HCT116 (cell line): Measurements from ENCODE around the gene CLSTN1. TPM values are rescaled to one million over a fixed set of nuclear protein-coding genes. Genes with fewer than 3 reads are reported as not detected.

Source experiments
- ATAC-seq: fragments of 200-7000 bp; cut with Tn5 transposase; 2 replicates; pipeline ENCODE4 v1.9.1; 2020; ENCODE audit warnings: mild to moderate bottlenecking, moderate library complexity
- BruUV-seq: library from RNA; stranded (reverse); fragments of 400-500 nt; replicated peaks from 2 replicates; lab custom pipeline; 2021; lab: Mats Ljungman, UMichigan
- CTCF ChIA-PET: fragments of 300-600 bp; sonication (Branson Sonifier 250); formaldehyde crosslinking; loops from one replicate; lab custom pipeline; 2021; ENCODE audit warnings: antibody characterized with exemption; lab: Charles Lee
- POLR2A ChIA-PET: fragments of 300-600, 350-600 bp; sonication (Branson Sonifier 250); formaldehyde crosslinking; loops from one replicate; lab custom pipeline; 2021; ENCODE audit warnings: antibody characterized with exemption; lab: Charles Lee
- RAD21 ChIA-PET, 2 experiments: fragments of 300-600 bp; sonication (Branson Sonifier 250); formaldehyde crosslinking; loops; one replicate each; lab custom pipeline; 2023; ENCODE audit warnings: low total read pairs in 2 of 2; ENCODE audit not compliant: uncharacterized antibody in 2 of 2, unreplicated experiment in 2 of 2, low non-redundant PET in 1 of 2; lab: Charles Lee
- DNase-seq: peaks from one replicate; pipeline ENCODE4 v3.0.0-alpha.2; 2010; ENCODE audit warnings: low read depth, low spot score
- H2AFZ ChIP-seq: fragments of 200-600 bp; shearing (Covaris generic), sonication (generic); 2 replicates; pipeline ENCODE4 v1.6.1; 2017; ENCODE audit warnings: low read depth, mixed run types, mixed read lengths, antibody characterized with exemption, low read length; ENCODE audit not compliant: poor library complexity, severe bottlenecking
- H3K27ac ChIP-seq: 2 replicates; pipeline ENCODE4 v1.5.1; 2012; ENCODE audit warnings: low read depth, low read length
- H3K27me3 ChIP-seq: fragments of 200-600 bp; sonication (generic); 2 replicates; pipeline ENCODE4 v1.6.1; 2016; ENCODE audit warnings: mixed run types, low read length, mixed read lengths; ENCODE audit not compliant: insufficient read depth
- H3K36me3 ChIP-seq, 2 experiments: fragments of 200-500 bp in 1 of 2; fragments of 200-600 bp in 1 of 2; sonication (Bioruptor generic) in 1 of 2; sonication (generic) in 1 of 2; 2 replicates each; pipeline versions ENCODE4 v1.5.1 to v1.6.1; 2014 to 2016; ENCODE audit warnings: low read length in 2 of 2, inconsistent platforms in 1 of 2, mixed read lengths in 1 of 2, mixed run types in 1 of 2; ENCODE audit not compliant: insufficient read depth in 2 of 2, control insufficient read depth in 1 of 2
- H3K4me1 ChIP-seq, 2 experiments: fragments of 200-600 bp in 1 of 2; sonication (generic) in 1 of 2; 2 replicates each; pipeline versions ENCODE4 v1.5.1 to v1.6.1; 2012 to 2017; ENCODE audit warnings: low read length in 2 of 2, inconsistent platforms in 1 of 2, mild to moderate bottlenecking in 1 of 2, mixed read lengths in 1 of 2, mixed run types in 1 of 2, moderate library complexity in 1 of 2; ENCODE audit not compliant: insufficient read depth in 2 of 2, control insufficient read depth in 1 of 2
- H3K4me2 ChIP-seq: fragments of 200-600 bp; sonication (generic); 2 replicates; pipeline ENCODE4 v1.6.1; 2017; ENCODE audit warnings: mixed run types, low read length, mixed read lengths
- H3K4me3 ChIP-seq, 2 experiments: fragments of 200-600 bp in 1 of 2; sonication (generic) in 1 of 2; replicated peaks in 1 of 2; 2 replicates each; pipeline ENCODE4 v1.5.1; 2011 to 2016; ENCODE audit warnings: low read length in 2 of 2, control low read depth in 1 of 2, low read depth in 1 of 2, mild to moderate bottlenecking in 1 of 2, mixed read lengths in 1 of 2, mixed run types in 1 of 2
- H3K79me2 ChIP-seq: fragments of 200-600 bp; sonication (generic); 2 replicates; pipeline ENCODE4 v1.6.1; 2017; ENCODE audit warnings: mild to moderate bottlenecking, mixed run types, low read length, moderate library complexity, mixed read lengths; ENCODE audit not compliant: insufficient read depth
- H3K9ac ChIP-seq: fragments of 200-600 bp; sonication (generic); 2 replicates; pipeline ENCODE4 v1.6.1; 2016; ENCODE audit warnings: low read length, mixed read lengths
- H3K9me2 ChIP-seq: fragments of 200-600 bp; sonication (generic), shearing (Covaris generic); 2 replicates; pipeline ENCODE4 v1.6.1; 2017; ENCODE audit warnings: mixed run types, mild to moderate bottlenecking, moderate library complexity; ENCODE audit not compliant: insufficient read depth
- H3K9me3 ChIP-seq, 2 experiments: fragments of 200-500 bp in 1 of 2; fragments of 200-600 bp in 1 of 2; sonication (Bioruptor generic) in 1 of 2; sonication (generic) in 1 of 2; 2 replicates each; pipeline ENCODE4 v1.6.1; 2014 to 2017; ENCODE audit warnings: low read length in 2 of 2, mixed read lengths in 2 of 2, inconsistent platforms in 1 of 2, low read depth in 1 of 2, mild to moderate bottlenecking in 1 of 2, mixed run types in 1 of 2, moderate library complexity in 1 of 2; ENCODE audit not compliant: control insufficient read depth in 1 of 2, insufficient read depth in 1 of 2
- H4K20me1 ChIP-seq: fragments of 200-600 bp; sonication (generic), shearing (Covaris generic); 2 replicates; pipeline ENCODE4 v1.6.1; 2017; ENCODE audit warnings: mixed run types, mild to moderate bottlenecking, moderate library complexity; ENCODE audit not compliant: insufficient read depth
- CBX3 ChIP-seq: IDR thresholded peaks from 2 replicates; pipeline ENCODE4 v1.6.1; 2012; ENCODE audit warnings: low read depth
- EGR1 ChIP-seq: IDR thresholded peaks from 2 replicates; pipeline ENCODE4 v1.6.1; 2012; ENCODE audit warnings: low read depth
- ELF1 ChIP-seq: IDR thresholded peaks from 2 replicates; pipeline ENCODE4 v1.6.1; 2012; ENCODE audit warnings: low read depth, borderline replicate concordance
- POLR2AphosphoS5 ChIP-seq: IDR thresholded peaks from 2 replicates; pipeline ENCODE4 v1.6.1; 2011; ENCODE audit warnings: mild to moderate bottlenecking, low read depth, low read length, moderate library complexity
- RAD21 ChIP-seq: IDR thresholded peaks from 2 replicates; pipeline ENCODE4 v1.6.1; 2012; ENCODE audit warnings: low read depth, mild to moderate bottlenecking
- SIN3A ChIP-seq: IDR thresholded peaks from 2 replicates; pipeline ENCODE4 v1.6.1; 2012; ENCODE audit warnings: low read depth
- SP1 ChIP-seq: IDR thresholded peaks from 2 replicates; pipeline ENCODE4 v1.6.1; 2012; ENCODE audit warnings: low read depth
- SRF ChIP-seq: IDR thresholded peaks from 2 replicates; pipeline ENCODE4 v1.6.1; 2012; ENCODE audit warnings: low read depth
- TCF7L2 ChIP-seq: IDR thresholded peaks from 2 replicates; pipeline ENCODE4 v1.7.0; 2011; ENCODE audit warnings: borderline replicate concordance, inconsistent platforms; ENCODE audit not compliant: insufficient read depth, insufficient read length; ENCODE audit errors: extremely low read depth
- YY1 ChIP-seq: IDR thresholded peaks from 2 replicates; pipeline ENCODE4 v1.6.1; 2011; ENCODE audit warnings: low read length, low read depth, moderate library complexity, mild to moderate bottlenecking; ENCODE audit not compliant: insufficient replicate concordance; ENCODE audit errors: extremely low read depth
- ZNF274 ChIP-seq: fragments of 200-500 bp; sonication (Bioruptor generic); IDR thresholded peaks from 2 replicates; pipeline ENCODE4 v1.6.1; 2014; ENCODE audit warnings: mild to moderate bottlenecking, low read depth, low read length, inconsistent platforms
- intact Hi-C: fragments of 100-400 bp; cut with micrococcal nuclease; formaldehyde crosslinking; loops from 2 replicates; pipeline ENCODE4 v1.10.0; 2022
- total RNA-seq: library from RNA; stranded (reverse); gene quantifications from one replicate; pipeline ENCODE4 v1.2.1, GENCODE V29; 2021; ENCODE audit not compliant: unreplicated experiment
- TF ChIP-seq, protein P1 (sequence below), 3 experiments: fragments of 200-600 bp in 1 of 3; sonication (generic) in 1 of 3; IDR thresholded peaks in 2 of 3; conservative IDR thresholded peaks in 1 of 3; 2 replicates each; pipeline ENCODE4 v1.5.1; 2012 to 2017; ENCODE audit warnings: low read depth in 2 of 3, low read length in 2 of 3, antibody characterized with exemption in 1 of 3, borderline replicate concordance in 1 of 3, control low read depth in 1 of 3, mild to moderate bottlenecking in 1 of 3, mixed read lengths in 1 of 3, mixed run types in 1 of 3, moderate library complexity in 1 of 3; ENCODE audit not compliant: insufficient read depth in 1 of 3
- TF ChIP-seq, protein P2 (sequence below): IDR thresholded peaks from 2 replicates; pipeline ENCODE4 v1.6.1; 2012
- TF ChIP-seq, protein P3 (sequence below): IDR thresholded peaks from 2 replicates; pipeline ENCODE4 v1.6.1; 2012

Gene CLSTN1
- total RNA-seq, 1 experiment from 2014 or later: 113 TPM

DNA sequence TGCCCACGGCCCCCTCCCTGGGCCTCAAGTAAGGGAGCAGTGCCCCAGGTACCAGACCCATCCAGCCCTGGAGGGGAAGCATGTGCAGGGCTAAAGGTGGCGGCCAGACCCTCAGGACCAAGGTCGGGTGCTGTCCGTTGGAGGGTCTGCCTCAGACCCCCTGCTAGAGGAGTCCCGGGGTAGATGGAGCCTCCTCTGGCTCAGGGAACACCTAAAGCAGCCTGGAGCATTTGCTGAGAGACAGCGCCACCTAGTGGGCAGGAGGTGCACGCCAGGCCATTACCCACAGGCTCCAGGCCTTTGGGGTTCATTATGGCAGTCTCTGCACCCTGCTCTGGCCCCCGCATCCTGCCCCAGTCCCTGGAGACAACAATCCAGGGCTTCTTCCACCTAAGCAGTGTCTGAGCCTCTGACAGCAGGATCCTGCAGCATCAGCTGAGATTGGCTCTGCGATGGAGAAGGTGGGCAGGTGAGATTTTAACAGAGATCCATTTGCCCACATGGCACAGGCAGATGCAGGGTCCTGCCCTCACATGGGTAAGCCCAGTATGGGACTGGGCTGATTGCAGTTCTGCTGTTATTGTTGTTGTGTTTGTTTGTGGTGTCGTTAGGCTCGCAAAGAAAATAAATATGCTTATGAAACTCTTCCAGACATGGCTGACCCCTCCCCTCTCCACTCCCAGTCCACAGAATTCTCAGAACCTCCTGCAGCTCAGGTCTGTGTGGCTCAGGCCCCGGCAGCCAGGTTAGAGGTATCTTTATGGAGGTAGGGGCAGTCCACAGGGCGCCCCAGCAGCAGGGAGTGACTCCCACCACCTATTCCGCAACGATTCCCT is 43.9 kb upstream of the CLSTN1 start:
- Histone ChIP-seq H3K79me2 (no peaks in the 10 kb centered on the region), H3K9me3 (no peaks in the 10 kb centered on the region), H3K4me2 (no peak overlapping the region), H3K4me3 (no peak overlapping the region)
- peak; percentile 97 for ATAC-seq
- ChIA-PET RAD21 (no interaction called here), CTCF (interaction anchor here (0.6 to 2.1 kb wide), 8 partner anchors 9 to 280 kb away, joined by 3 to 21 read pairs (median 4); no protein-coding TSS in a partner anchor)
- BruUV-seq: no TSS peak
- TF ChIP-seq, protein P1, sequence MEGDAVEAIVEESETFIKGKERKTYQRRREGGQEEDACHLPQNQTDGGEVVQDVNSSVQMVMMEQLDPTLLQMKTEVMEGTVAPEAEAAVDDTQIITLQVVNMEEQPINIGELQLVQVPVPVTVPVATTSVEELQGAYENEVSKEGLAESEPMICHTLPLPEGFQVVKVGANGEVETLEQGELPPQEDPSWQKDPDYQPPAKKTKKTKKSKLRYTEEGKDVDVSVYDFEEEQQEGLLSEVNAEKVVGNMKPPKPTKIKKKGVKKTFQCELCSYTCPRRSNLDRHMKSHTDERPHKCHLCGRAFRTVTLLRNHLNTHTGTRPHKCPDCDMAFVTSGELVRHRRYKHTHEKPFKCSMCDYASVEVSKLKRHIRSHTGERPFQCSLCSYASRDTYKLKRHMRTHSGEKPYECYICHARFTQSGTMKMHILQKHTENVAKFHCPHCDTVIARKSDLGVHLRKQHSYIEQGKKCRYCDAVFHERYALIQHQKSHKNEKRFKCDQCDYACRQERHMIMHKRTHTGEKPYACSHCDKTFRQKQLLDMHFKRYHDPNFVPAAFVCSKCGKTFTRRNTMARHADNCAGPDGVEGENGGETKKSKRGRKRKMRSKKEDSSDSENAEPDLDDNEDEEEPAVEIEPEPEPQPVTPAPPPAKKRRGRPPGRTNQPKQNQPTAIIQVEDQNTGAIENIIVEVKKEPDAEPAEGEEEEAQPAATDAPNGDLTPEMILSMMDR (IDR thresholded peaks at IDR 0.05 in 2 of 3, conservative IDR thresholded peaks at IDR 0.05 in 1 of 3; ENCODE audit: borderline replicate concordance in 1 of 3, insufficient read depth in 1 of 3, low read depth in 2 of 3, low read length in 2 of 3): peak; percentile 97 to 98 (median 97)
- TF ChIP-seq RAD21 (peak; percentile 99), SRF (no peak)
- TF ChIP-seq, all 23 proteins: peak for 2
- Histone ChIP-seq H2AFZ (no peak overlapping the region), H3K27ac (no peak overlapping the region), H3K27me3 (no peaks in the 10 kb centered on the region), H4K20me1 (no peaks in the 10 kb centered on the region), H3K36me3 (no peaks in the 10 kb centered on the region), H3K9me2 (no peaks in the 10 kb centered on the region), H3K4me1 (peaks cover 0 to under 1% of the 10 kb centered on the region in 2 experiments; a peak in 1 of 4 replicates), H3K9ac (no peak overlapping the region)
- intact Hi-C loops: loop anchor here (1.0 to 5.0 kb wide), 4 partner anchors 40 to 241 kb away; no protein-coding TSS in a partner anchor
- POLR2A ChIA-PET: interaction anchor here (1.0 kb wide), 1 partner anchor 76 kb away, joined by 3 read pairs; the partner anchor contains the start of genes LZIC and NMNAT1
- no peak for DNase-seq

DNA sequence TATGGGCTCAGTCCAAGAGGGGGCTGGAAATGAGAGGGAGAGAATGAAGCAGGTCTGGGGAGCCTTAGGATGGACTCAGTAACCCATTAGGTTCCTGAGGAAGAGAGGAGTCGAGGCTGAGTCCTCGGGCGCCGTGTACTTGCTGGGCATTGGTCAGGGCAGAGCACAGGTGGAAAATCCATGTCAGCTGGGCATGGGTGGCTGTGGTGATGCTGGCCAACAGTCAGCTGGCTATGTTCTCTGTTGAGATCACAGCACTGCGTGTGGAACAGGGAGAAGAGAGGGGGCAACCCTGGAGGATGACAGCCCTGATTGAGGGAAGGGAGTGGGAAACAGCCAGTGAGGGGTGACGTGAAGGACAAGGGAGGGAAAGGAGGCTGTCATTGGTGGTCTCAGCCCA is 43.1 kb upstream of the CLSTN1 start:
- Histone ChIP-seq H3K9me3 (no peaks in the 10 kb centered on the region), H3K27ac (no peak overlapping the region), H3K79me2 (no peaks in the 10 kb centered on the region), H3K9me2 (no peaks in the 10 kb centered on the region), H3K36me3 (no peaks in the 10 kb centered on the region), H4K20me1 (no peaks in the 10 kb centered on the region), H3K27me3 (no peaks in the 10 kb centered on the region), H3K9ac (no peak overlapping the region), H3K4me3 (no peak overlapping the region), H2AFZ (no peak overlapping the region), H3K4me2 (no peak overlapping the region), H3K4me1 (no peaks in the 10 kb centered on the region)
- BruUV-seq: no TSS peak
- ChIA-PET RAD21 (no interaction called here), POLR2A (no interaction called here), CTCF (interaction anchor here (1.4 kb wide), 1 partner anchor 82 kb away, joined by 5 read pairs; no protein-coding TSS in a partner anchor)
- intact Hi-C loops: loop anchor here (1.0 to 5.0 kb wide), 4 partner anchors 40 to 240 kb away; no protein-coding TSS in a partner anchor
- ATAC-seq (no peak), DNase-seq (no peak)
- TF ChIP-seq ZNF274 (no peak), SIN3A (no peak), POLR2AphosphoS5 (no peak), RAD21 (no peak), SP1 (no peak), YY1 (no peak), EGR1 (no peak), CBX3 (no peak), TCF7L2 (no peak), SRF (no peak), ELF1 (no peak)
- TF ChIP-seq, protein P2, sequence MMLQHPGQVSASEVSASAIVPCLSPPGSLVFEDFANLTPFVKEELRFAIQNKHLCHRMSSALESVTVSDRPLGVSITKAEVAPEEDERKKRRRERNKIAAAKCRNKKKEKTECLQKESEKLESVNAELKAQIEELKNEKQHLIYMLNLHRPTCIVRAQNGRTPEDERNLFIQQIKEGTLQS: no peak
- TF ChIP-seq, protein P3, sequence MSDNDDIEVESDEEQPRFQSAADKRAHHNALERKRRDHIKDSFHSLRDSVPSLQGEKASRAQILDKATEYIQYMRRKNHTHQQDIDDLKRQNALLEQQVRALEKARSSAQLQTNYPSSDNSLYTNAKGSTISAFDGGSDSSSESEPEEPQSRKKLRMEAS: no peak
